ENCODE data around the gene PEX6.

PEX6 gene

GRCh38 chr6:43013097-43013842 lies 34.3 kb upstream of the PEX6 start:
- H2BK15ac ChIP-seq (ENCODE audit: low read length): no peak overlapping the region
- peak overlapping the region; percentile 94 for H3K4me2 ChIP-seq (ENCODE audit: insufficient read depth, low read length, poor library complexity, severe bottlenecking)
- no peaks in the 10 kb centered on the region for H3K9me3 ChIP-seq (replicated peaks in 1 of 2; ENCODE audit: control insufficient read depth in 2 of 2, insufficient read depth in 1 of 2, low read depth in 1 of 2, low read length in 2 of 2)
- WGBS, 2 donors (ENCODE audit: extremely low coverage in 2 of 2, insufficient read length in 2 of 2, insufficient replicate concordance in 1 of 2): no CpG with 5 or more reads among the region's 25 CpGs
- no peaks in the 10 kb centered on the region for H3K27me3 ChIP-seq (ENCODE audit: control insufficient read depth in 3 of 3, insufficient read depth in 3 of 3, low read depth in 1 of 3, low read length in 3 of 3)
- H3K4me1 ChIP-seq (ENCODE audit: control insufficient read depth in 2 of 2, insufficient read depth in 1 of 2, low read depth in 1 of 2, low read length in 2 of 2): peaks cover 3 to 12% of the 10 kb centered on the region in 2 donors
- peak overlapping the region; percentile 8 for H2BK5ac ChIP-seq (ENCODE audit: low read length)
- peak overlapping the region; percentile 86 to 97 for H3K4me3 ChIP-seq (ENCODE audit: low read length in 2 of 2)
- H3K18ac ChIP-seq (ENCODE audit: low read length): peak overlapping the region; percentile 81
- peaks cover 21% of the 10 kb centered on the region for H3K79me1 ChIP-seq (ENCODE audit: low read depth, low read length)
- no peak overlapping the region for H2BK12ac ChIP-seq (ENCODE audit: low read length)
- H2AFZ ChIP-seq (ENCODE audit: low read length): peak overlapping the region; percentile 86
- no peak overlapping the region for H4K8ac ChIP-seq (ENCODE audit: low read depth, low read length)
- H4K91ac ChIP-seq (ENCODE audit: low read depth, low read length, poor library complexity): no peak overlapping the region
- peaks cover 49 to 72% of the 10 kb centered on the region in 2 donors for H3K36me3 ChIP-seq (replicated peaks in 1 of 2; ENCODE audit: control insufficient read depth in 2 of 2, insufficient read depth in 2 of 2, low read length in 2 of 2)
- peak overlapping the region; percentile 22 for H3K23ac ChIP-seq (ENCODE audit: low read depth, low read length, poor library complexity)
- no peak overlapping the region for H2BK120ac ChIP-seq (ENCODE audit: low read depth, low read length)
- H3K9ac ChIP-seq (ENCODE audit: low read depth, low read length, poor library complexity): peak overlapping the region; percentile 71
- no peak for DNase-seq (ENCODE audit: low spot score)
- no peak overlapping the region for H3K4ac ChIP-seq (ENCODE audit: low read length)
- H3K27ac ChIP-seq (replicated peaks; ENCODE audit: low read length): no peak overlapping the region
- H2AK5ac ChIP-seq (ENCODE audit: low read depth, low read length): no peak overlapping the region
- no peak overlapping the region for H3K14ac ChIP-seq (ENCODE audit: low read length)

- Histone ChIP-seq H3K18ac (ENCODE audit: low read length) (no peak overlapping the region), H3K9me3 (replicated peaks in 1 of 2; ENCODE audit: control insufficient read depth in 2 of 2, insufficient read depth in 1 of 2, low read depth in 1 of 2, low read length in 2 of 2) (no peaks in the 10 kb centered on the region), H3K4me1 (ENCODE audit: control insufficient read depth in 2 of 2, insufficient read depth in 1 of 2, low read depth in 1 of 2, low read length in 2 of 2) (peaks cover 3 to 12% of the 10 kb centered on the region in 2 donors), H4K91ac (ENCODE audit: low read depth, low read length, poor library complexity) (no peak overlapping the region), H3K36me3 (replicated peaks in 1 of 2; ENCODE audit: control insufficient read depth in 2 of 2, insufficient read depth in 2 of 2, low read length in 2 of 2) (peaks cover 50 to 72% of the 10 kb centered on the region in 2 donors), H2AFZ (ENCODE audit: low read length) (no peak overlapping the region), H2AK5ac (ENCODE audit: low read depth, low read length) (no peak overlapping the region), H3K27ac (replicated peaks; ENCODE audit: low read length) (no peak overlapping the region), H3K27me3 (ENCODE audit: control insufficient read depth in 3 of 3, insufficient read depth in 3 of 3, low read depth in 1 of 3, low read length in 3 of 3) (no peaks in the 10 kb centered on the region), H3K79me1 (ENCODE audit: low read depth, low read length) (peaks cover 21% of the 10 kb centered on the region), H2BK15ac (ENCODE audit: low read length) (no peak overlapping the region), H2BK12ac (ENCODE audit: low read length) (no peak overlapping the region), H3K4me2 (ENCODE audit: insufficient read depth, low read length, poor library complexity, severe bottlenecking) (no peak overlapping the region), H3K4ac (ENCODE audit: low read length) (no peak overlapping the region), H3K9ac (ENCODE audit: low read depth, low read length, poor library complexity) (no peak overlapping the region), H4K8ac (ENCODE audit: low read depth, low read length) (no peak overlapping the region), H3K14ac (ENCODE audit: low read length) (no peak overlapping the region), H3K4me3 (ENCODE audit: low read length in 2 of 2) (peak overlapping the region in 1 of 2 donors; percentile 97), H3K23ac (ENCODE audit: low read depth, low read length, poor library complexity) (no peak overlapping the region), H2BK120ac (ENCODE audit: low read depth, low read length) (no peak overlapping the region), H2BK5ac (ENCODE audit: low read length) (no peak overlapping the region)
- no CpG with 5 or more reads among the region's 6 CpGs for WGBS, 2 donors (ENCODE audit: extremely low coverage in 2 of 2, insufficient read length in 2 of 2, insufficient replicate concordance in 1 of 2)
- no peak for DNase-seq (ENCODE audit: low spot score)
Observed at GRCh38 chr6:43012364-43012763, 33.4 kb upstream of the PEX6 start.

GRCh38 chr6:43011207-43011606 lies 32.2 kb upstream of the PEX6 start:
- WGBS, 2 donors (ENCODE audit: extremely low coverage in 2 of 2, insufficient read length in 2 of 2, insufficient replicate concordance in 1 of 2): no CpG with 5 or more reads among the region's 6 CpGs
- H3K36me3 ChIP-seq (replicated peaks in 1 of 2; ENCODE audit: control insufficient read depth in 2 of 2, insufficient read depth in 2 of 2, low read length in 2 of 2): peaks cover 52 to 72% of the 10 kb centered on the region in 2 donors
- no peak overlapping the region for H3K4me2 ChIP-seq (ENCODE audit: insufficient read depth, low read length, poor library complexity, severe bottlenecking)
- no peak overlapping the region for H3K4ac ChIP-seq (ENCODE audit: low read length)
- no peak overlapping the region for H3K18ac ChIP-seq (ENCODE audit: low read length)
- H2BK120ac ChIP-seq (ENCODE audit: low read depth, low read length): no peak overlapping the region
- no peak overlapping the region for H3K27ac ChIP-seq (replicated peaks; ENCODE audit: low read length)
- H4K91ac ChIP-seq (ENCODE audit: low read depth, low read length, poor library complexity): no peak overlapping the region
- peaks cover 3 to 12% of the 10 kb centered on the region in 2 donors for H3K4me1 ChIP-seq (ENCODE audit: control insufficient read depth in 2 of 2, insufficient read depth in 1 of 2, low read depth in 1 of 2, low read length in 2 of 2)
- H4K8ac ChIP-seq (ENCODE audit: low read depth, low read length): no peak overlapping the region
- H3K23ac ChIP-seq (ENCODE audit: low read depth, low read length, poor library complexity): no peak overlapping the region
- H2BK12ac ChIP-seq (ENCODE audit: low read length): no peak overlapping the region
- no peak overlapping the region for H2AFZ ChIP-seq (ENCODE audit: low read length)
- H2BK15ac ChIP-seq (ENCODE audit: low read length): no peak overlapping the region
- no peak for DNase-seq (ENCODE audit: low spot score)
- H2AK5ac ChIP-seq (ENCODE audit: low read depth, low read length): no peak overlapping the region
- peak overlapping the region; percentile 27 for H2BK5ac ChIP-seq (ENCODE audit: low read length)
- no peak overlapping the region for H3K14ac ChIP-seq (ENCODE audit: low read length)
- H3K4me3 ChIP-seq (ENCODE audit: low read length in 2 of 2): no peak overlapping the region
- H3K79me1 ChIP-seq (ENCODE audit: low read depth, low read length): peaks cover 13% of the 10 kb centered on the region
- no peaks in the 10 kb centered on the region for H3K27me3 ChIP-seq (ENCODE audit: control insufficient read depth in 3 of 3, insufficient read depth in 3 of 3, low read depth in 1 of 3, low read length in 3 of 3)
- no peaks in the 10 kb centered on the region for H3K9me3 ChIP-seq (replicated peaks in 1 of 2; ENCODE audit: control insufficient read depth in 2 of 2, insufficient read depth in 1 of 2, low read depth in 1 of 2, low read length in 2 of 2)
- H3K9ac ChIP-seq (ENCODE audit: low read depth, low read length, poor library complexity): no peak overlapping the region

- Histone ChIP-seq H3K9ac (ENCODE audit: low read depth, low read length, poor library complexity) (no peak overlapping the region), H2BK5ac (ENCODE audit: low read length) (no peak overlapping the region)
Observed at GRCh38 chr6:43009124-43009523, 30.1 kb upstream of the PEX6 start.

More at GRCh38 chr6:43009124-43009523, 30.1 kb upstream of the PEX6 start:
- no peak for DNase-seq (ENCODE audit: low spot score)
- Histone ChIP-seq H2AK5ac (ENCODE audit: low read depth, low read length) (no peak overlapping the region), H3K23ac (ENCODE audit: low read depth, low read length, poor library complexity) (no peak overlapping the region), H3K27ac (replicated peaks; ENCODE audit: low read length) (no peak overlapping the region), H3K9me3 (replicated peaks in 1 of 2; ENCODE audit: control insufficient read depth in 2 of 2, insufficient read depth in 1 of 2, low read depth in 1 of 2, low read length in 2 of 2) (no peaks in the 10 kb centered on the region), H2AFZ (ENCODE audit: low read length) (no peak overlapping the region), H2BK120ac (ENCODE audit: low read depth, low read length) (no peak overlapping the region), H2BK12ac (ENCODE audit: low read length) (no peak overlapping the region), H4K91ac (ENCODE audit: low read depth, low read length, poor library complexity) (no peak overlapping the region), H2BK15ac (ENCODE audit: low read length) (no peak overlapping the region), H4K8ac (ENCODE audit: low read depth, low read length) (no peak overlapping the region), H3K36me3 (replicated peaks in 1 of 2; ENCODE audit: control insufficient read depth in 2 of 2, insufficient read depth in 2 of 2, low read length in 2 of 2) (peaks cover 55 to 79% of the 10 kb centered on the region in 2 donors), H3K4ac (ENCODE audit: low read length) (no peak overlapping the region), H3K4me2 (ENCODE audit: insufficient read depth, low read length, poor library complexity, severe bottlenecking) (no peak overlapping the region), H3K18ac (ENCODE audit: low read length) (no peak overlapping the region), H3K27me3 (ENCODE audit: control insufficient read depth in 3 of 3, insufficient read depth in 3 of 3, low read depth in 1 of 3, low read length in 3 of 3) (no peaks in the 10 kb centered on the region), H3K4me1 (ENCODE audit: control insufficient read depth in 2 of 2, insufficient read depth in 1 of 2, low read depth in 1 of 2, low read length in 2 of 2) (peaks cover 3 to 10% of the 10 kb centered on the region in 2 donors), H3K4me3 (ENCODE audit: low read length in 2 of 2) (no peak overlapping the region), H3K79me1 (ENCODE audit: low read depth, low read length) (peaks cover 6% of the 10 kb centered on the region), H3K14ac (ENCODE audit: low read length) (no peak overlapping the region)
- no CpG with 5 or more reads among the region's 6 CpGs for WGBS, 2 donors (ENCODE audit: extremely low coverage in 2 of 2, insufficient read length in 2 of 2, insufficient replicate concordance in 1 of 2)
